OCI-LY3 (cell line): ENCODE results near the gene FCGR3B.
"Not testable (repeated sequence)": the region's sequence is repeated elsewhere in the genome, so short reads cannot be mapped to it uniquely, and the experiment has no call there.

Source experiments
- CTCF ChIP-seq: fragments of 200-600, 300-600 bp; sonication (generic); IDR thresholded peaks from 2 replicates; pipeline ENCODE4 v1.5.1; 2014; ENCODE audit warnings: antibody characterized with exemption, low read length, low read depth
- EZH2phosphoT487 ChIP-seq: fragments of 200-600 bp; shearing (Covaris generic); IDR thresholded peaks from 2 replicates; pipeline ENCODE4 v1.6.1; 2018; ENCODE audit warnings: antibody characterized with exemption, mixed run types, low read depth

GRCh38 chr1:161642697-161643096 lies 11.7 kb upstream of the FCGR3B start:
- not testable (repeated sequence) for TF ChIP-seq EZH2phosphoT487
- peak; percentile 40 for TF ChIP-seq CTCF
